Activated CD4-positive, CD25-positive, alpha-beta regulatory T cell (primary cell): Measurements from ENCODE around the gene HOXA10.
A peak's percentile ranks its signal among the peaks of the same experiment; 100 is the strongest.

Experiments
- DNase-seq, 4 experiments: peaks; one replicate each; lab custom pipeline; 2025; lab: John Stamatoyannopoulos, UW

HOXA10 gene

GRCh38 chr7:27173956-27174873 lies at the start of gene HOXA10:
HOXA10 (minus strand) TSS chr7:27174320; CDS start chr7:27174306, 14 bp downstream.
- no peak for DNase-seq

DNA sequence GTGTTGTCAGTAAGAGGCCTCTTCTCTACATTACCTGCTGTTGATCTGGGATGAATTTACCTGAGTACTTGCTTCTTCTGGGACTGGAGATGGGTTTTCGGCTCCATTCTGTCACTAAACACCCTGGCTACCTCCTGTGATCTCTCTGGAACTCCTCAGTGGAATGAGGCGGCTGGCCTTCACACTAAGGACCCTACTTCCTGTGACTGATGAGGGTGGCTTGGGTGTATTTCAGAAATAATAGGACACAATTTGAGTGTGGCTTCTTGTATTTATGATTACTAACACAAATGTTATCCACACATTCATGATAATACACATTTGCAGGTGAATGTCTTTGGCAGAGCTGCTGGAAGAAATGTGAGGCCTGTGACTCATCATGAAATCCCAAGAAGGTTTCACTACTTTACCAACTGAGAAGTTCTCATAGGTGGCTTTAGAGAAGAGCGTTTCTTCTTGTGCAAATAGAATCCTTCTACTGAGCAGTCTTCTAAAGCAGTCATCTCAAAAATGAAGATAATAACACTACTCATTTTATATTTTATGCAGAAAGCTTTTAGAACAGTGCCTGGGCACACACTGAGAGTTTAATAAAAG lies 47.2 kb upstream of the HOXA10 start:
- DNase-seq, result no peak

- no peak for DNase-seq
Measured at GRCh38 chr7:27220440-27220955, 46.4 kb upstream of the HOXA10 start.

- DNase-seq, result no peak
Measured at GRCh38 chr7:27219821-27220220, 45.7 kb upstream of the HOXA10 start.

DNA sequence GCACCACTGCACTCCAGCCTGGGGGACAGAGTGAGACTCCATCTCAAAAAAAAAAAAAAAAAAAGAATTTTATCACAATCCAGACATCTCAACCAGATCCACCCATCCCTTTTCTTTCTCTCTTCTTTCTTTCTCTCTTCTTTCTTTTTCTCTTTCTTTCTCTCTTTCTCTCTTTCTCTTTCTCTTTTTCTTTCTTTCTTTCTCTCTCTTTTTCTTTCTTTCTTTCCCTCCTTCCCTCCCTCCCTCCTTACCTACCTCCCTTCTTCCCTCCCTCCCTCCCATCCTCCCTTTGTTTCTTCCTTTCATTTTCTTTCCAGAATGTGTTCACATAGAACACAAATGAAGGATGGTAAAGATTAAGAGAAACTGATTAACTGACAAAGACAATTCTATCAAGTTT lies 43.8 kb upstream of the HOXA10 start:
- DNase-seq, result no peak

- DNase-seq, result no peak
Measured at GRCh38 chr7:27215356-27215755, 41.2 kb upstream of the HOXA10 start.

- no peak for DNase-seq
Measured at GRCh38 chr7:27214239-27214950, 40.3 kb upstream of the HOXA10 start.

GRCh38 chr7:27213433-27214238 lies 39.5 kb upstream of the HOXA10 start:
- DNase-seq, result no peak

GRCh38 chr7:27212497-27213432 lies 38.6 kb upstream of the HOXA10 start:
- DNase-seq, result no peak

- no peak for DNase-seq
Measured at GRCh38 chr7:27211764-27212204, 37.7 kb upstream of the HOXA10 start.

- DNase-seq, result no peak
Measured at GRCh38 chr7:27211084-27211446, 36.9 kb upstream of the HOXA10 start.

- peak in 2 of 4 experiments; percentile 11 to 12 for DNase-seq
Measured at GRCh38 chr7:27210441-27211083, 36.4 kb upstream of the HOXA10 start.

DNA sequence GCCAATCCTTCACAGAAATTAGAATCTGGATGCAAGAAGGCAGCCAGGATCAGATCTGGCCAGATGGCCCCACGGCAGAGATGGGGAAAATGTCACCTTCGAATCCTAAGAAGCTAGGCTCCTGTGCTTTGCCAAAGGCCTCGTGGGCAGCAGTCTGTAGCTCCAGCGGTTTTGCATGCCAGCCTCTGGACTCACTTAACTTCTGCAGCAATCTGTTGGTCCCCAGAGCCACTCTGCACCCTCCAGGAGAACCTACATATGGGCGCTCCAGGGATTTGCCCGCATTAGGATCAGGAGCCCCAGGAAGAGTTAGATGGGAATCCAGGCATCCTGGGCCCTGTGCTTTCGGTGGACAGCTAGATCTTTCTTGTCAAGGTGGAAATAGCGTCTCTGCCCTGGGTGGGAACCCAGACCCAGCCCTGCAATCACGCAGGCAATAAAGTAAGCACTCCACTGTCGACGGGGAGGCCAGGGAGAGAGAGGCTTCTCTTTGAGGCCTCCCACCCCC lies 35.9 kb upstream of the HOXA10 start:
- no peak for DNase-seq

DNA sequence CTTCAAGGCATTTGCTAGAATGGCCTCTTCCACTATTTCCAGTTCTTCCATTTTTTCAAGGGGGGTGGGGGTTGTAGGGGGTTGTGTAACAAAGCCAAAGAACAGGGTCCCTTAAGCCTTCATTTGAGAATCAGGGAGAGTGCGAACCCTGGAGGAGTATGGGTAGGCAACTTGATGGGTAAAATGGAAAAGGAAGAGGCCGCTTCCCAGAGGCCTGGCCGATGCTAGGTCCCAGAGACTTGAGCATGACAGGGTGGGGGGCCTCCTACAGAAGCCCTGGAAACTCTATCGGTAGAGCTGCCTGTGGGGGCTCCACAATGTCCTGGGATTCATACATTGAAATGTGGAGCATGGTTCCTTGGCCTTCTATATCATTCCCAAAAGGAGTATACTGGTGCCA lies 34.9 kb upstream of the HOXA10 start:
- no peak for DNase-seq

- DNase-seq, result no peak
Measured at GRCh38 chr7:27207348-27207985, 33.3 kb upstream of the HOXA10 start.

GRCh38 chr7:27205325-27206280 lies 31.5 kb upstream of the HOXA10 start:
- no peak for DNase-seq

DNA sequence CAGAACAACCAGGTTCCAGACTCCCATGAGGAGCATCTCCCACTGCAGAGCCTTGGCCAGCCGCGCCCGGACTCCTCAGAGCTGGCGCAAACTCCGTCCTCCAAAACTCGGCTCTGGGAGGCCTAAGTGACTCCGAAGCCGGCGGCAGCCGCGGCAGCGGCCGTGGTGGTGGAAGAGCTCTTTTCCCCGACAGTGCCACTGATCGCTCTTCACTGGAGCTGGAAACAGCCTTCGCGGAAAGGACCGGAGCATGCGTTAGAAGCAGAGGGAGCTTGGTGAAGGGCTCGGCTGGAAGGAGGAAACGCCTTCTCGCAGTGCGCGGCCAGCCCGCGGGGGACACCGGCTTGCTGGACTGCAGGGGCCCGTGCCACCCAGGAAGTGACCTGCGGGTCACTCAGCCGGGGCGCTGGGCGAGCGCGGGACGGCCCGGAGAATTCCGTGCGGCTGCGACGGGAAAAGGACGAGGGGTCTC lies 30.8 kb upstream of the HOXA10 start:
- no peak for DNase-seq
